Neural crest cell (in vitro differentiated cells): ENCODE measurements around the gene FURIN. TPM values are rescaled to one million over a fixed set of nuclear protein-coding genes. Genes with fewer than 3 reads are reported as not detected.
"Not testable (repeated sequence)": the region's sequence is repeated elsewhere in the genome, so short reads cannot be mapped to it uniquely, and the experiment has no call there.

Experiments
- DNase-seq: peaks from one replicate; pipeline ENCODE4 v3.0.0; 2021; ENCODE audit warnings: low read depth, mixed read lengths, low spot score
- H3K27ac Mint-ChIP-seq: one replicate; pipeline ENCODE4 v1.8.0; 2021; ENCODE audit warnings: mild to moderate bottlenecking, mixed read lengths; ENCODE audit not compliant: unreplicated experiment
- H3K27me3 Mint-ChIP-seq: 2 replicates; pipeline ENCODE4 v1.8.0; 2021; ENCODE audit warnings: low read depth, mild to moderate bottlenecking, mixed read lengths
- H3K36me3 Mint-ChIP-seq: 2 replicates; pipeline ENCODE4 v1.8.0; 2021; ENCODE audit warnings: low read depth, mild to moderate bottlenecking, mixed read lengths
- H3K4me1 Mint-ChIP-seq: 2 replicates; pipeline ENCODE4 v1.8.0; 2021; ENCODE audit warnings: mixed read lengths
- H3K4me3 Mint-ChIP-seq: one replicate; pipeline ENCODE4 v1.8.0; 2021; ENCODE audit warnings: mild to moderate bottlenecking, mixed read lengths
- H3K9me3 Mint-ChIP-seq: 2 replicates; pipeline ENCODE4 v1.8.0; 2021; ENCODE audit warnings: mixed read lengths
- CTCF ChIP-seq: fragments of 200-600 bp; sonication (generic); conservative IDR thresholded peaks from 2 replicates; pipeline ENCODE4 v1.5.0; 2021; ENCODE audit warnings: antibody characterized with exemption, mild to moderate bottlenecking
- total RNA-seq: library from RNA; stranded (reverse); gene quantifications from 2 replicates; pipeline ENCODE4 v1.2.1, GENCODE V29; 2021

FURIN gene
- total RNA-seq, 1 donor from 2014 or later, result 15.7 TPM

DNA sequence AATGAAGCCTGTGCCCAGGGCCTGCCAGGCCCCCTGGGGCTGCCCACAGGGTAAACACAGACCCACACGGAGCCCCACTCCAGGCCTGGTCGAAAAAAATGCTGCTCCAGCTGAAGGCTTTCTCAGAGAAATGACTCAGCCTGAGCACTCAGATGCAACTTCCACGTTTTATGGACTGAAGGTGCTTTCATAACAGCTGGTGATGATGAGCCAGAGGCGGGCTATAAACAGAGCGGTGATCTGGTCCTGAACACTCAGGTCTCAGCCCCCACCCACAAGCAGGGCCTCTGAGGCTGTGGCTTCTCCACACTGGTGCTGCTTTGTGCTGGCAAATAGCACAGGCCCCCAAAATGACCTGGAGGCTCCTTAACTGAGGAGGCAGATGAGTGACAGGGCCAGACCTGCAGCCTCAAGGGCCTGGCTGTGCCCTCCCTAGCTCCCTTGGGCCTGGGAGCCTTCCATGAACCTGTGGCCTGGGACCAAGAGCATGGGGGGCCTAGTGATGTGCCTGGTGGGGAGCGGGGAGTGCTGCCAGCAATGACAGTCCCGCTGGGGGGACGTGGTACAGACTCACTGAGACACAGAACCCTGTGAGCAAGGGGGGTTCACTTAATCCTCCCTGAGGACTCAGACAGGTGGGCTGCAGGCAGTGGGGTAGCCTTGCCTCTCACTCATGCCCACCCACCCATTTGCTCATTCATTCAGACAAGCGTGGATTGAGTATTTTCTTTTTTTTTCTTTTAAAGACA lies 23.0 kb upstream of the FURIN start:
- Mint-ChIP-seq H3K27me3 (no peaks in the 10 kb centered on the region), H3K9me3 (no peaks in the 10 kb centered on the region), H3K36me3 (no peaks in the 10 kb centered on the region), H3K27ac (no peak overlapping the region), H3K4me1 (peaks cover 5% of the 10 kb centered on the region), H3K4me3 (no peak overlapping the region)
- no peak for DNase-seq
- TF ChIP-seq CTCF, result no peak

DNA sequence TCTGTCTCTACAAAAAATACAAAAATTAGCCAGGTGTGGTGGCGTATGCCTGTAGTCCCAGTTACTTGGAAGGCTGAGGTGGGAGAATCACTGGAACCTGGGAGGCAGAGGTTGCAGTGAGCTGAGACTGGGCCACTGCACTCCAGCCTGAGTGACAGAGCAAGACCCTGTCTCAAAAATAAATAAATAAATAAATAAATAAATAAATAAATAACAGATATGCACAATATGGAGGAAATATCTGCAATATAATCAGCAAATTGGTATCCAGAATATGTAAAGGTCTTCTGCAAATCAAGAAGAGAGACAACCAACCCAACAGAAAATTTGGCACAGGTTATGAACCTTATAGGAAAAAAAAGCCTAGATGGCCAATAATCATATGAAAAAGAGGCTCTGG lies 19.0 kb upstream of the FURIN start:
- H3K27me3 Mint-ChIP-seq, H3K4me3 Mint-ChIP-seq, H3K27ac Mint-ChIP-seq: not testable (repeated sequence)

GRCh38 chr15:90851114-90851513 lies 17.3 kb upstream of the FURIN start:
- Mint-ChIP-seq H3K9me3 (no peaks in the 10 kb centered on the region), H3K27me3 (peaks cover 7% of the 10 kb centered on the region), H3K27ac (no peak overlapping the region), H3K36me3 (no peaks in the 10 kb centered on the region), H3K4me3 (no peak overlapping the region), H3K4me1 (peaks cover 5% of the 10 kb centered on the region)
- no peak for TF ChIP-seq CTCF
- DNase-seq, result no peak

More for the DNA sequence above, 19.0 kb upstream of the FURIN start:
- H3K36me3 Mint-ChIP-seq, H3K4me1 Mint-ChIP-seq, DNase-seq, H3K9me3 Mint-ChIP-seq: not testable (repeated sequence)

DNA sequence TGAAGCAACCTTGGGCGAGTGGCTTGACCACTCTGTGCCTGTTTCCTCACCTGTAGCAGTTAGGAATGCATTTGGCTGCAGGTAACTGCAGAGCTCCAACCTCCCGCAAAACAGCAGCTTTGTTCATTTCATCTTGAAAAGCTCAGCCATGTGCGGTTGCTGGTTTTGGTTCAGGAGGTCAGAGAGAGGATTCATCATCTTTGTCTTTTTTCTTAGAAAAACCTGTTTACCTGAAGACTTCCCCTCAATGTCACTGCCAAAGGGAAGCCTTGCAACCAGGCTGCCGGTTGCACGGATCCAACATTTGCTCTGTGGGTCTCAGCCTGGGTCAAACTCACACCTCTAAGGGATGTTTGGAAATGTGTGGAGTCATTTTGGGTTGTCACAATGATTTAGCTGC lies 16.4 kb upstream of the FURIN start:
- no peak overlapping the region for H3K4me3 Mint-ChIP-seq
- peaks cover under 1% of the 10 kb centered on the region for H3K4me1 Mint-ChIP-seq
- TF ChIP-seq CTCF, result no peak
- no peaks in the 10 kb centered on the region for H3K9me3 Mint-ChIP-seq
- H3K27ac Mint-ChIP-seq, result no peak overlapping the region
- DNase-seq, result no peak
- H3K36me3 Mint-ChIP-seq, result no peaks in the 10 kb centered on the region
- peaks cover 7% of the 10 kb centered on the region for H3K27me3 Mint-ChIP-seq

- no peak overlapping the region for H3K4me3 Mint-ChIP-seq
- peaks cover 4% of the 10 kb centered on the region for H3K4me1 Mint-ChIP-seq
- H3K36me3 Mint-ChIP-seq, result no peaks in the 10 kb centered on the region
- H3K27ac Mint-ChIP-seq, result no peak overlapping the region
- DNase-seq, result no peak
- TF ChIP-seq CTCF, result no peak
- peaks cover 7% of the 10 kb centered on the region for H3K27me3 Mint-ChIP-seq
- H3K9me3 Mint-ChIP-seq, result no peaks in the 10 kb centered on the region
Observed at GRCh38 chr15:90855139-90855538, 13.2 kb upstream of the FURIN start.

DNA sequence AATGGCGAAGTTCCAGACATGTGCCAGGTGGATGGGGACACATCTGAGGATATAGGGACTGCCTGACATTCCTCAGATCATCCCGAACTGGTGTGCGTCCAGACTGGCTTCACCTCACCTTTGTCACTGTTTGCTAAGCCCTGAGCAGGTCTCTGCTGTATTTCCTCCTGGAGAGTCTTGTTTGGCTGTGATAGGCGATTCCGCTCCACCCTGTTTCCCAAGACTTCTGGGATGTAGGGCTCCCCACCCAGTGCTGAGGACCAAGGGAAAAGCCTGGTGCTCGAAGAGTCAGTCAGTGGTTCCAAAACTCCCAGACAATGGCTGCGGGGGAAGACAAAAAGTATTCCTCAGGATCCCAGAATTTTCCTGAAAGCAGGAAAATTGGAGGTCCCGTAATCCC lies 11.1 kb upstream of the FURIN start:
- TF ChIP-seq CTCF, result no peak
- Mint-ChIP-seq H3K27ac (no peak overlapping the region), H3K27me3 (no peaks in the 10 kb centered on the region), H3K36me3 (no peaks in the 10 kb centered on the region), H3K4me3 (no peak overlapping the region), H3K4me1 (peaks cover 4% of the 10 kb centered on the region), H3K9me3 (no peaks in the 10 kb centered on the region)
- DNase-seq, result no peak
